Karpas-422 (cell line): ENCODE data around the gene C16orf90. TPM values are rescaled to one million over a fixed set of nuclear protein-coding genes. Genes with fewer than 3 reads are reported as not detected.

Source experiments
- DNase-seq: peaks from one replicate; pipeline ENCODE4 v3.0.0-alpha.2; 2015
- H2AFZ ChIP-seq: fragments of 200-600 bp; sonication (generic); 2 replicates; pipeline ENCODE4 v1.6.1; 2014; ENCODE audit warnings: antibody characterized with exemption, low read length, mixed read lengths
- H3K27ac ChIP-seq: fragments of 200-600 bp; sonication (generic); 2 replicates; pipeline ENCODE4 v1.5.1; 2014; ENCODE audit warnings: mild to moderate bottlenecking, low read length, moderate library complexity
- H3K27me3 ChIP-seq: fragments of 200-600 bp; sonication (generic); 2 replicates; pipeline ENCODE4 v1.6.1; 2014; ENCODE audit warnings: low read length, mixed read lengths
- H3K36me3 ChIP-seq: fragments of 200-600 bp; sonication (generic); 2 replicates; pipeline ENCODE4 v1.6.1; 2014; ENCODE audit warnings: low read length, mixed read lengths; ENCODE audit not compliant: insufficient read depth
- H3K4me1 ChIP-seq: fragments of 200-600 bp; sonication (generic); 2 replicates; pipeline ENCODE4 v1.6.1; 2014; ENCODE audit warnings: mild to moderate bottlenecking, low read length, mixed read lengths
- H3K4me2 ChIP-seq: fragments of 200-600 bp; sonication (generic); 2 replicates; pipeline ENCODE4 v1.6.1; 2014; ENCODE audit warnings: low read length, low read depth, mild to moderate bottlenecking; ENCODE audit not compliant: poor library complexity, severe bottlenecking
- H3K4me3 ChIP-seq: fragments of 200-600 bp; sonication (generic); 2 replicates; pipeline ENCODE4 v1.5.1; 2014; ENCODE audit warnings: mild to moderate bottlenecking, antibody characterized with exemption, low read length, mixed read lengths
- H3K79me2 ChIP-seq: fragments of 200-600 bp; sonication (generic); 2 replicates; pipeline ENCODE4 v1.6.1; 2014; ENCODE audit warnings: mild to moderate bottlenecking, low read length, mixed read lengths
- H3K9ac ChIP-seq: fragments of 200-600 bp; sonication (generic); 2 replicates; pipeline ENCODE4 v1.6.0; 2014; ENCODE audit warnings: low read length
- H3K9me2 ChIP-seq: fragments of 200-600 bp; sonication (generic), shearing (Covaris generic); replicated peaks from 2 replicates; pipeline ENCODE4 v1.6.0; 2014; ENCODE audit warnings: mild to moderate bottlenecking, low read length, moderate library complexity; ENCODE audit not compliant: insufficient read depth
- H3K9me3 ChIP-seq: fragments of 300-700, 200-600 bp; sonication (generic); 2 replicates; pipeline ENCODE4 v1.6.1; 2014; ENCODE audit warnings: low read length, mixed read lengths
- H4K20me1 ChIP-seq: fragments of 200-600 bp; sonication (generic); 2 replicates; pipeline ENCODE4 v1.6.1; 2014; ENCODE audit warnings: mild to moderate bottlenecking, antibody characterized with exemption, low read length, low read depth; ENCODE audit not compliant: insufficient read depth
- small RNA-seq: library from RNA; depleted of rRNA; stranded (forward); fragments of <200 nt; gene quantifications from one replicate; pipeline ENCODE3, GENCODE V24; 2014
- total RNA-seq: library from RNA; depleted of rRNA; stranded (reverse); fragments of >200 nt; shearing (Covaris generic); gene quantifications from 2 replicates; pipeline ENCODE4 v1.2.3, GENCODE V29; 2014; ENCODE audit warnings: low replicate concordance; rRNA removed

Gene C16orf90
- total RNA-seq, 1 experiment from 2014 or later, result not detected

- H3K4me2 ChIP-seq, result no peak overlapping the region
- no peaks in the 10 kb centered on the region for H3K36me3 ChIP-seq
- no peak overlapping the region for H3K27ac ChIP-seq
- peaks cover 10% of the 10 kb centered on the region for H3K79me2 ChIP-seq
- no peaks in the 10 kb centered on the region for H3K9me3 ChIP-seq
- DNase-seq, result no peak
- no peaks in the 10 kb centered on the region for H3K27me3 ChIP-seq
- peaks cover 5% of the 10 kb centered on the region; the same call in 1 of the 2 replicates for H4K20me1 ChIP-seq
- no peak overlapping the region for H3K4me3 ChIP-seq
- H2AFZ ChIP-seq, result no peak overlapping the region
- H3K9ac ChIP-seq, result no peak overlapping the region
- H3K4me1 ChIP-seq, result peaks cover 17% of the 10 kb centered on the region
- H3K9me2 ChIP-seq, result no peaks in the 10 kb centered on the region
Measured at GRCh38 chr16:3454093-3454492, 41.2 kb downstream of the C16orf90 start.

GRCh38 chr16:3444032-3444388, 51.3 kb downstream of the C16orf90 start:
- peak; percentile 61 for DNase-seq
- no peaks in the 10 kb centered on the region for H3K9me3 ChIP-seq
- no peaks in the 10 kb centered on the region for H4K20me1 ChIP-seq
- peaks cover 27% of the 10 kb centered on the region for H3K79me2 ChIP-seq
- H3K9me2 ChIP-seq, result no peaks in the 10 kb centered on the region
- peak overlapping the region; percentile 68 for H3K9ac ChIP-seq
- H2AFZ ChIP-seq, result no peak overlapping the region
- peak overlapping the region; percentile 55 for H3K4me2 ChIP-seq
- no peaks in the 10 kb centered on the region for H3K27me3 ChIP-seq
- peaks cover 7% of the 10 kb centered on the region for H3K36me3 ChIP-seq
- H3K4me1 ChIP-seq, result peaks cover 9% of the 10 kb centered on the region; the same call in 1 of the 2 replicates
- H3K4me3 ChIP-seq, result peak overlapping the region; percentile 68
- no peak overlapping the region for H3K27ac ChIP-seq

Small RNAs within 50 kb of the gene (small RNA-seq; reads per million reads assigned to genes)
- gene MIR6126, result not detected

Other genes with a start within 250 kb of the C16orf90 start
- gene MEFV, start 238.9 kb downstream of the C16orf90 start, total RNA-seq, result not detected in 2 replicates
- 26.6 and 45.7 TPM in 2 replicates for gene ZNF263, start 212.0 kb downstream of the C16orf90 start, total RNA-seq
- gene TIGD7, start 190.1 kb downstream of the C16orf90 start, total RNA-seq, result 2.8 and 4.1 TPM in 2 replicates
- gene ZNF75A, start 190.0 kb downstream of the C16orf90 start, total RNA-seq, result 22.0 and 26.1 TPM in 2 replicates
- 0.14 TPM in 1 of 2 replicates, not detected in the other for gene OR2C1, start 139.6 kb downstream of the C16orf90 start, total RNA-seq
- gene ZSCAN32, start 94.5 kb downstream of the C16orf90 start, total RNA-seq, result 25.8 TPM in 2 replicates
- 17.7 and 22.4 TPM in 2 replicates for gene ZNF174, start 94.3 kb downstream of the C16orf90 start, total RNA-seq
- gene ZNF597, start 52.0 kb downstream of the C16orf90 start, total RNA-seq, result 1.3 and 3.1 TPM in 2 replicates
- 15.1 and 18.4 TPM in 2 replicates for gene NAA60, start 51.8 kb downstream of the C16orf90 start, total RNA-seq
- 21.6 and 29.4 TPM in 2 replicates for gene CLUAP1, start 5.5 kb upstream of the C16orf90 start, total RNA-seq
- gene NLRC3, start 81.9 kb upstream of the C16orf90 start, total RNA-seq, result 22.4 and 31.5 TPM in 2 replicates
- 9.1 and 12.7 TPM in 2 replicates for gene SLX4, start 116.1 kb upstream of the C16orf90 start, total RNA-seq
- gene DNASE1, start 159.2 kb upstream of the C16orf90 start, total RNA-seq, result 22.9 and 46.1 TPM in 2 replicates
- gene TRAP1, start 222.0 kb upstream of the C16orf90 start, total RNA-seq, result 118 and 195 TPM in 2 replicates